Measurements from ENCODE around the gene PCDHB11. TPM values are rescaled to one million over a fixed set of nuclear protein-coding genes. Genes with fewer than 3 reads are reported as not detected.
"Not testable (repeated sequence)": the region's sequence is repeated elsewhere in the genome, so short reads cannot be mapped to it uniquely, and the experiment has no call there.

The PCDHB11 gene
- total and polyA plus RNA-seq, 2 experiments from 2014 or later: 1.1 to 1.2 TPM

DNA sequence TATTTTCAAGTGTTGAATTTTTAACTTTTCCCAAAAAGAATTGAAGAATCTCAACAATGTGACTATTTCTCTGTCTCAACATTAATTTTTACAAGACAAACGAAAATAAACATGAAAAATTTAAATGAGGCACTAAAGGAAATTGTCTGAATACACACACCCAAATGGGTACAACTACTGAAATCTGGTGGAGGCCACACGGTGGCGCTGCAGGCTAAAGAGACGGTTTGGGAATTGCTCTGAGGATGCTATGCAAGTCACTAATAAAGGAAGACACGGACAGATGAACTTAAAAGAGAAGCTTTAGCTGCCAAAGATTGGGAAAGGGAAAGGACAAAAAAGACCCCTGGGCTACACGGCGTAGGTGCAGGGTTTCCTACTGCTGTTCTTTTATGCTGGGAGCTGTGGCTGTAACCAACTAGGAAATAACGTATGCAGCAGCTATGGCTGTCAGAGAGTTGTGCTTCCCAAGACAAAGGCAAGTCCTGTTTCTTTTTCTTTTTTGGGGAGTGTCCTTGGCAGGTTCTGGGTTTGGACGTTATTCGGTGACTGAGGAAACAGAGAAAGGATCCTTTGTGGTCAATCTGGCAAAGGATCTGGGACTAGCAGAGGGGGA lies 7.2 kb upstream of the PCDHB11 start, which contains the start of gene PCDHB10:
Gene PCDHB10 (plus strand): TSS at position 244 of the 616 bp plus-strand sequence. CDS start 200 bp downstream, at position 444.
- Histone ChIP-seq H3F3A (ENCODE audit: insufficient read depth) (no peaks in the 10 kb centered on the region), H3K9me3 (ENCODE audit: low read depth) (peaks cover 8% of the 10 kb centered on the region), H3K27me3 (replicated peaks; ENCODE audit: insufficient read depth) (no peaks in the 10 kb centered on the region), H2AFZ (no peak within 1 kb of the TSS), H3K36me3 (ENCODE audit: low read depth) (no peaks in the 10 kb centered on the region), H3K4me2 (ENCODE audit: unreplicated experiment) (peak within 1 kb of the TSS; percentile 52), H3K27ac (no peak within 1 kb of the TSS), H3K4me3 (peak within 1 kb of the TSS; percentile 49; the same call in 1 of the 2 replicates), H3K9ac (no peak within 1 kb of the TSS), H3K4me1 (ENCODE audit: insufficient read depth) (no peaks in the 10 kb centered on the region), H4K20me1 (ENCODE audit: insufficient read depth) (no peaks in the 10 kb centered on the region), H3K9me2 (ENCODE audit: insufficient read depth) (no peaks in the 10 kb centered on the region), H3K79me2 (ENCODE audit: insufficient read depth) (no peaks in the 10 kb centered on the region)
- DNase-seq: peak; percentile 54
- in situ Hi-C loops (cut with MboI): no loop called here
- WGBS, 2 experiments (ENCODE audit: low coverage in 1 of 2, low lambda C conversion rate in 2 of 2, missing lambda C conversion rate in 2 of 2): 2 to 3% methylated on average over 10 of the region's 10 CpGs
- TF ChIP-seq EZH2phosphoT487 (IDR thresholded peaks at IDR 0.05; ENCODE audit: insufficient read depth, low read depth) (no peak), EZH2 (IDR thresholded peaks at IDR 0.05; ENCODE audit: insufficient read depth, poor library complexity, severe bottlenecking) (no peak)

DNA sequence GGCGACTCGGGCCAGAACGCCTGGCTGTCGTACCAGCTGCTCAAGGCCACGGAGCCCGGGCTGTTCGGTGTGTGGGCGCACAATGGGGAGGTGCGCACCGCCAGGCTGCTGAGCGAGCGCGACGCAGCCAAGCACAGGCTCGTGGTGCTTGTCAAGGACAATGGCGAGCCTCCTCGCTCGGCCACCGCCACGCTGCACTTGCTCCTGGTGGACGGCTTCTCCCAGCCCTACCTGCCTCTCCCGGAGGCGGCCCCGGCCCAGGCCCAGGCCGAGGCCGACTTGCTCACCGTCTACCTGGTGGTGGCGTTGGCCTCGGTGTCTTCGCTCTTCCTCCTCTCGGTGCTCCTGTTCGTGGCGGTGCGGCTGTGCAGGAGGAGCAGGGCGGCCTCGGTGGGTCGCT lies 5.1 kb upstream of the PCDHB11 start:
- H3K4me2 ChIP-seq (ENCODE audit: unreplicated experiment); H3F3A ChIP-seq (ENCODE audit: insufficient read depth); in situ Hi-C loops (cut with MboI); H3K9me3 ChIP-seq (ENCODE audit: low read depth); H4K20me1 ChIP-seq (ENCODE audit: insufficient read depth); H3K9me2 ChIP-seq (ENCODE audit: insufficient read depth); H3K79me2 ChIP-seq (ENCODE audit: insufficient read depth); H3K9ac ChIP-seq; H3K4me1 ChIP-seq (ENCODE audit: insufficient read depth); H3K27me3 ChIP-seq (replicated peaks; ENCODE audit: insufficient read depth); H3K27ac ChIP-seq; H3K4me3 ChIP-seq; DNase-seq; H3K36me3 ChIP-seq (ENCODE audit: low read depth); H2AFZ ChIP-seq: not testable (repeated sequence)
- WGBS, 2 experiments (ENCODE audit: low coverage in 1 of 2, low lambda C conversion rate in 2 of 2, missing lambda C conversion rate in 2 of 2): 34% methylated on average over 4 to 6 of the region's 37 CpGs

- Histone ChIP-seq H3K27ac (no peak overlapping the region), H4K20me1 (ENCODE audit: insufficient read depth) (no peaks in the 10 kb centered on the region), H3K79me2 (ENCODE audit: insufficient read depth) (no peaks in the 10 kb centered on the region), H3K27me3 (replicated peaks; ENCODE audit: insufficient read depth) (no peaks in the 10 kb centered on the region), H3K9ac (no peak overlapping the region), H3K9me3 (ENCODE audit: low read depth) (peaks cover 8% of the 10 kb centered on the region), H3K9me2 (ENCODE audit: insufficient read depth) (no peaks in the 10 kb centered on the region), H2AFZ (no peak overlapping the region), H3F3A (ENCODE audit: insufficient read depth) (no peaks in the 10 kb centered on the region), H3K4me2 (ENCODE audit: unreplicated experiment) (no peak overlapping the region), H3K36me3 (ENCODE audit: low read depth) (no peaks in the 10 kb centered on the region), H3K4me1 (ENCODE audit: insufficient read depth) (no peaks in the 10 kb centered on the region), H3K4me3 (no peak overlapping the region)
- in situ Hi-C loops (cut with MboI): no loop called here
- TF ChIP-seq EZH2 (IDR thresholded peaks at IDR 0.05; ENCODE audit: insufficient read depth, poor library complexity, severe bottlenecking) (no peak), EZH2phosphoT487 (IDR thresholded peaks at IDR 0.05; ENCODE audit: insufficient read depth, low read depth) (no peak)
- no peak for DNase-seq
- 3 to 7% methylated on average over 3 of the region's 3 CpGs for WGBS, 2 experiments (ENCODE audit: low coverage in 1 of 2, low lambda C conversion rate in 2 of 2, missing lambda C conversion rate in 2 of 2)
Observed at GRCh38 chr5:141196363-141196762, 3.1 kb upstream of the PCDHB11 start.

- H3K9me3 ChIP-seq (ENCODE audit: low read depth); H3K4me1 ChIP-seq (ENCODE audit: insufficient read depth); H3K79me2 ChIP-seq (ENCODE audit: insufficient read depth); H4K20me1 ChIP-seq (ENCODE audit: insufficient read depth); H3K4me2 ChIP-seq (ENCODE audit: unreplicated experiment); H3K27me3 ChIP-seq (replicated peaks; ENCODE audit: insufficient read depth); H3K9me2 ChIP-seq (ENCODE audit: insufficient read depth); H3K36me3 ChIP-seq (ENCODE audit: low read depth); H3K4me3 ChIP-seq; in situ Hi-C loops (cut with MboI); H2AFZ ChIP-seq; H3K9ac ChIP-seq; DNase-seq; H3F3A ChIP-seq (ENCODE audit: insufficient read depth); H3K27ac ChIP-seq: not testable (repeated sequence)
- WGBS, 2 experiments (ENCODE audit: low coverage in 1 of 2, low lambda C conversion rate in 2 of 2, missing lambda C conversion rate in 2 of 2): 46 to 48% methylated on average over 22 to 25 of the region's 38 CpGs
Observed at GRCh38 chr5:141201126-141201525, 1.7 kb downstream of the PCDHB11 start.

GRCh38 chr5:141201646-141202045 lies 2.2 kb downstream of the PCDHB11 start:
- H3K27me3 ChIP-seq (replicated peaks; ENCODE audit: insufficient read depth); H3K9me3 ChIP-seq (ENCODE audit: low read depth); DNase-seq; in situ Hi-C loops (cut with MboI); H3K4me1 ChIP-seq (ENCODE audit: insufficient read depth); H3K4me3 ChIP-seq; H3K9me2 ChIP-seq (ENCODE audit: insufficient read depth); H3F3A ChIP-seq (ENCODE audit: insufficient read depth); H4K20me1 ChIP-seq (ENCODE audit: insufficient read depth); H2AFZ ChIP-seq; H3K79me2 ChIP-seq (ENCODE audit: insufficient read depth); H3K36me3 ChIP-seq (ENCODE audit: low read depth); H3K4me2 ChIP-seq (ENCODE audit: unreplicated experiment); H3K9ac ChIP-seq; H3K27ac ChIP-seq: not testable (repeated sequence)
- WGBS, 2 experiments (ENCODE audit: low coverage in 1 of 2, low lambda C conversion rate in 2 of 2, missing lambda C conversion rate in 2 of 2): 19 to 37% methylated on average over 12 to 28 of the region's 35 CpGs
